Sigmoid colon (tissue), 7 donors: ENCODE measurements around the gene TAOK2. TPM values are rescaled to one million over a fixed set of nuclear protein-coding genes. Genes with fewer than 3 reads are reported as not detected.

ENCODE experiments used
- DNase-seq: peaks from one replicate; pipeline ENCODE4 v3.0.0-alpha.2; 2019
- H3K27ac ChIP-seq, 4 donors: fragments of 200-600 bp; sonication (generic); one replicate each; pipeline ENCODE4 v1.5.1; 2016 to 2019; ENCODE audit warnings: mild to moderate bottlenecking in 1 of 4
- H3K27me3 ChIP-seq, 3 donors: fragments of 200-600 bp; sonication (generic); one replicate each; pipeline ENCODE4 v1.5.1; 2019; ENCODE audit warnings: mild to moderate bottlenecking in 1 of 3
- H3K36me3 ChIP-seq, 4 donors: fragments of 200-600 bp; sonication (generic); one replicate each; pipeline ENCODE4 v1.5.1; 2016 to 2019
- H3K4me1 ChIP-seq, 4 donors: fragments of 200-600 bp; sonication (generic); one replicate each; pipeline ENCODE4 v1.5.1; 2017 to 2019
- H3K4me3 ChIP-seq, 4 donors: fragments of 200-600 bp; sonication (generic); one replicate each; pipeline ENCODE4 v1.5.1; 2017 to 2019; ENCODE audit warnings: mild to moderate bottlenecking in 2 of 4, moderate library complexity in 1 of 4
- H3K9me3 ChIP-seq, 4 donors: fragments of 200-600 bp in 3 of 4; sonication (generic) in 3 of 4; one replicate each; pipeline versions ENCODE4 v1.5.1 to v1.6.1; 2013 to 2019
- CTCF ChIP-seq, 4 experiments: fragments of 450-650 bp in 3 of 4; fragments of 200-600 bp in 1 of 4; IDR thresholded peaks; one replicate each; pipeline ENCODE4 v1.5.1; 2016 to 2019; ENCODE audit warnings: antibody characterized with exemption in 4 of 4, mild to moderate bottlenecking in 3 of 4, moderate library complexity in 2 of 4
- EP300 ChIP-seq, 4 donors: sonication (generic); formaldehyde crosslinking; IDR thresholded peaks; one replicate each; pipeline ENCODE4 v1.6.1; 2017; ENCODE audit warnings: antibody characterized with exemption in 4 of 4
- POLR2A ChIP-seq, 2 donors: fragments of 450-650 bp; IDR thresholded peaks; one replicate each; pipeline ENCODE4 v1.6.1; 2016; ENCODE audit warnings: antibody characterized with exemption in 2 of 2, mild to moderate bottlenecking in 2 of 2, moderate library complexity in 2 of 2
- POLR2AphosphoS5 ChIP-seq, 4 donors: sonication (generic); formaldehyde crosslinking; IDR thresholded peaks; one replicate each; pipeline ENCODE4 v1.6.1; 2017; ENCODE audit warnings: antibody characterized with exemption in 4 of 4
- WGBS, 2 donors: extraction: QIAGEN DNeasy Blood & Tissue Kit; methylation state at CpG; one replicate each; pipeline ENCODE4 v1.1.7; 2013; 5-methylcytosine and 5-hydroxymethylcytosine counted together
- intact Hi-C: fragments of 100-400 bp; cut with DNase I; formaldehyde crosslinking; loops from one replicate; pipeline ENCODE4 v1.15.1; 2023
- polyA plus RNA-seq, 3 donors: library from polyadenylated mRNA; stranded (reverse); fragments of 200-250 nt; gene quantifications; one replicate each; pipeline ENCODE4 v1.2.3, GENCODE V29; 2013
- total RNA-seq, 4 donors: library from RNA; depleted of rRNA; stranded (reverse); fragments of >200 nt; gene quantifications; one replicate each; pipeline ENCODE4 v1.1.0, GENCODE V29; 2016
- donor health status: healthy with polysubstance abuse.
- donor health status: Bipolar disorder and iron deficiency.
- donor health status: healthy.

Gene TAOK2
- total and polyA plus RNA-seq, 7 donors, result 9.0 to 42.2 (median 28.2) TPM

GRCh38 chr16:30004811-30005242 is 31.2 kb downstream of the TAOK2 start:
- H3K9me3 ChIP-seq, result no peaks in the 10 kb centered on the region
- peaks cover 0 to 9% (median 7%) of the 10 kb centered on the region in 4 donors for H3K4me1 ChIP-seq
- DNase-seq, result no peak
- H3K27ac ChIP-seq, result no peak overlapping the region
- H3K4me3 ChIP-seq, result no peak overlapping the region
- peaks cover 0 to 32% (median 7%) of the 10 kb centered on the region in 4 donors for H3K36me3 ChIP-seq
- intact Hi-C loops, result no loop called here
- peaks cover under 1 to 16% (median 10%) of the 10 kb centered on the region in 3 donors for H3K27me3 ChIP-seq
- no peak for TF ChIP-seq CTCF (IDR thresholded peaks at IDR 0.05)
- no peak for TF ChIP-seq EP300 (IDR thresholded peaks at IDR 0.05)
- TF ChIP-seq POLR2A (IDR thresholded peaks at IDR 0.05), result no peak
- no peak for TF ChIP-seq POLR2AphosphoS5 (IDR thresholded peaks at IDR 0.05)
- 26 to 28% methylated on average over 11 of the region's 11 CpGs for WGBS, 2 donors

GRCh38 chr16:30005341-30006094 is 31.9 kb downstream of the TAOK2 start:
- Histone ChIP-seq H3K9me3 (no peaks in the 10 kb centered on the region), H3K36me3 (peaks cover 0 to 25% (median 4%) of the 10 kb centered on the region in 4 donors), H3K4me1 (peaks cover 0 to 15% (median 14%) of the 10 kb centered on the region in 4 donors), H3K4me3 (peak overlapping the region in 1 of 4 donors; percentile 9), H3K27me3 (peaks cover 8 to 23% (median 17%) of the 10 kb centered on the region in 3 donors), H3K27ac (no peak overlapping the region)
- intact Hi-C loops, result no loop called here
- TF ChIP-seq CTCF (IDR thresholded peaks at IDR 0.05) (peak; percentile 57 to 86 (median 72)), POLR2A (IDR thresholded peaks at IDR 0.05) (no peak)
- WGBS, 2 donors, result 39 to 62% methylated on average over 35 of the region's 35 CpGs
- DNase-seq, result no peak

- Histone ChIP-seq H3K4me1 (peaks cover 0 to 21% (median 19%) of the 10 kb centered on the region in 4 donors), H3K4me3 (no peak overlapping the region), H3K9me3 (no peaks in the 10 kb centered on the region), H3K27ac (no peak overlapping the region), H3K27me3 (peaks cover 13 to 29% (median 23%) of the 10 kb centered on the region in 3 donors), H3K36me3 (peaks cover 0 to 19% (median 2%) of the 10 kb centered on the region in 4 donors)
- TF ChIP-seq POLR2AphosphoS5 (IDR thresholded peaks at IDR 0.05) (no peak), CTCF (IDR thresholded peaks at IDR 0.05) (no peak), EP300 (IDR thresholded peaks at IDR 0.05) (no peak), POLR2A (IDR thresholded peaks at IDR 0.05) (no peak)
- intact Hi-C loops, result no loop called here
- DNase-seq, result no peak
- WGBS, 2 donors, result 56 to 85% methylated on average over 18 of the region's 18 CpGs
Observed at GRCh38 chr16:30006095-30006473, 32.4 kb downstream of the TAOK2 start.

GRCh38 chr16:30006659-30007377 is 33.1 kb downstream of the TAOK2 start:
- peaks cover 21 to 36% (median 30%) of the 10 kb centered on the region in 3 donors for H3K27me3 ChIP-seq
- intact Hi-C loops, result no loop called here
- TF ChIP-seq POLR2AphosphoS5 (IDR thresholded peaks at IDR 0.05), result no peak
- TF ChIP-seq POLR2A (IDR thresholded peaks at IDR 0.05), result no peak
- H3K4me3 ChIP-seq, result no peak overlapping the region
- WGBS, 2 donors, result 86 to 91% methylated on average over 34 of the region's 34 CpGs
- H3K36me3 ChIP-seq, result peaks cover 0 to 14% (median 0%) of the 10 kb centered on the region in 4 donors
- DNase-seq, result no peak
- H3K27ac ChIP-seq, result no peak overlapping the region
- H3K4me1 ChIP-seq, result peaks cover 0 to 28% (median 24%) of the 10 kb centered on the region in 4 donors
- H3K9me3 ChIP-seq, result no peaks in the 10 kb centered on the region

GRCh38 chr16:30007378-30007895 is 33.8 kb downstream of the TAOK2 start:
- Histone ChIP-seq H3K4me3 (no peak overlapping the region), H3K27me3 (peaks cover 24 to 42% (median 36%) of the 10 kb centered on the region in 3 donors), H3K36me3 (peaks cover 0 to 7% (median 0%) of the 10 kb centered on the region in 4 donors), H3K9me3 (no peaks in the 10 kb centered on the region), H3K27ac (no peak overlapping the region), H3K4me1 (peaks cover 0 to 28% (median 24%) of the 10 kb centered on the region in 4 donors)
- DNase-seq, result no peak
- WGBS, 2 donors, result 73 to 84% methylated on average over 11 of the region's 11 CpGs
- intact Hi-C loops, result no loop called here
- peak in 1 of 4 donors; percentile 3 for TF ChIP-seq POLR2AphosphoS5 (IDR thresholded peaks at IDR 0.05)
- no peak for TF ChIP-seq EP300 (IDR thresholded peaks at IDR 0.05)
